Heart left ventricle (tissue), 16 donors: ENCODE measurements around the gene ZFAND3. TPM values are rescaled to one million over a fixed set of nuclear protein-coding genes. Genes with fewer than 3 reads are reported as not detected.

Experiments
- ATAC-seq, 4 donors: fragments of 200-7000 bp; cut with Tn5 transposase; one replicate each; pipeline ENCODE4 v1.9.1; 2020 to 2022; ENCODE audit warnings: moderate library complexity in 4 of 4, mild to moderate bottlenecking in 3 of 4, moderate number of reproducible peaks in 1 of 4
- DNase-seq, 5 donors: peaks; one replicate each; pipeline ENCODE4 v3.0.0-alpha.2; 2020
- H3K27ac ChIP-seq, 12 donors: fragments of 200-600 bp; sonication (generic) in 4 of 12; one replicate each; pipeline versions ENCODE4 v1.5.0 to v1.8.0; 2016 to 2022; ENCODE audit warnings: mild to moderate bottlenecking in 2 of 12
- H3K27me3 ChIP-seq, 9 donors: fragments of 200-600 bp; sonication (generic) in 2 of 9; one replicate each; pipeline versions ENCODE4 v1.5.1 to v1.8.0; 2016 to 2022; ENCODE audit warnings: mild to moderate bottlenecking in 3 of 9
- H3K36me3 ChIP-seq, 9 donors: fragments of 200-600 bp; sonication (generic) in 2 of 9; one replicate each; pipeline versions ENCODE4 v1.5.0 to v1.8.0; 2018 to 2022; ENCODE audit warnings: mild to moderate bottlenecking in 2 of 9
- H3K4me1 ChIP-seq, 12 donors: fragments of 200-600 bp; sonication (generic) in 4 of 12; one replicate each; pipeline versions ENCODE4 v1.5.0 to v1.8.0; 2016 to 2022; ENCODE audit warnings: mild to moderate bottlenecking in 3 of 12
- H3K4me3 ChIP-seq, 12 donors: fragments of 200-600 bp; sonication (generic) in 4 of 12; one replicate each; pipeline versions ENCODE4 v1.5.0 to v1.8.0; 2017 to 2022; ENCODE audit warnings: mild to moderate bottlenecking in 9 of 12, moderate library complexity in 4 of 12
- H3K9me3 ChIP-seq, 12 donors: fragments of 200-600 bp; sonication (generic) in 4 of 12; one replicate each; pipeline versions ENCODE4 v1.5.0 to v1.8.0; 2016 to 2022; ENCODE audit warnings: mild to moderate bottlenecking in 1 of 12
- CTCF ChIP-seq, 12 donors: fragments of 200-600 bp; sonication (generic) in 4 of 12; IDR thresholded peaks; one replicate each; pipeline versions ENCODE4 v1.5.0 to v1.8.0; 2018 to 2022; ENCODE audit warnings: antibody characterized with exemption in 12 of 12, mild to moderate bottlenecking in 5 of 12
- POLR2A ChIP-seq, 2 donors: fragments of 450-650 bp; IDR thresholded peaks; one replicate each; pipeline ENCODE4 v1.6.1; 2017; ENCODE audit warnings: antibody characterized with exemption in 2 of 2, mild to moderate bottlenecking in 2 of 2, moderate library complexity in 2 of 2
- WGBS, 4 donors: extraction: QIAGEN DNeasy Blood & Tissue Kit in 2 of 4; methylation state at CpG; one replicate each; pipeline versions ENCODE4 v1.1.5 to v1.1.7; 2013 to 2018; 5-methylcytosine and 5-hydroxymethylcytosine counted together
- intact Hi-C, 10 donors: fragments of 100-400 bp; cut with DNase I; formaldehyde crosslinking; loops; one replicate each; pipeline versions ENCODE4 v1.11.1 to v1.14.2; 2022
- polyA plus RNA-seq, 2 donors: library from polyadenylated mRNA; stranded (reverse); fragments of 200-250 nt; gene quantifications; one replicate each; pipeline ENCODE4 v1.2.3, GENCODE V29; 2013
- total RNA-seq, 9 donors: library from RNA; depleted of rRNA in 2 of 9; stranded (reverse); fragments of >200 nt in 2 of 9; fragmentation: NEBNext Ultra II Directional in 3 of 9; extraction: Animal tissue kit (Norgen Biotek cat#: 25700) in 3 of 9; gene quantifications; one replicate each; pipeline versions ENCODE4 v1.1.0 to v1.2.4, GENCODE V29; 2016 to 2023
- donor health status: ischemic (EF 13 %, LVEDD 7.1; RV severe dilation, severe dysfunction).
- donor health status: healthy with polysubstance abuse.
- donor health status: DM: no; HTN: yes; CAD: no.
- donor health status: DM: no; HTN: no; CAD: no.
- donor health status: ischemic (EF 25% LVEDD 6.9; RV normal size, moderate dysfunction).
- donor health status: ischemic (EF 25% LVEDD 5.7; RV mildly dilated, moderate dysfunction).
- donor health status: healthy.
- donor health status: DM: yes; HTN: yes; CAD: no.
- donor health status: ischemic (EF 35%, LVEDD 5.7; RV mildly dilated, moderate dysfunction).
- donor health status: nonischemic (EF 11% LVEDD 7.7; RV severe dilation, severe dysfunction).
- donor health status: DM: yes; HTN: yes; CAD: no.
- donor health status: PGD.
- donor health status: ischemic (EF 29% LVEDD 5.4; RV normal size, mild dysfunction).
- donor health status: nonischemic (EF 23%, LVEDD 6.1; RV moderate dilation, normal function).

The ZFAND3 gene
- total and polyA plus RNA-seq, 11 donors: 29.1 to 114 (median 88.2) TPM

- intact Hi-C loops: no loop called here
- TF ChIP-seq CTCF (IDR thresholded peaks at IDR 0.05) (no peak), POLR2A (IDR thresholded peaks at IDR 0.05) (no peak)
- no peak overlapping the region for H3K27ac ChIP-seq
Observed at GRCh38 chr6:38164131-38164481, 344.6 kb downstream of the ZFAND3 start.

GRCh38 chr6:38164671-38165108 is 345.2 kb downstream of the ZFAND3 start:
- H3K4me1 ChIP-seq: peaks cover 0 to 8% (median 0%) of the 10 kb centered on the region in 12 donors
- ATAC-seq (no peak), DNase-seq (no peak)
- no peak overlapping the region for H3K27ac ChIP-seq
- no peaks in the 10 kb centered on the region for H3K27me3 ChIP-seq
- H3K4me3 ChIP-seq: no peak overlapping the region
- TF ChIP-seq CTCF (IDR thresholded peaks at IDR 0.05): no peak
- TF ChIP-seq POLR2A (IDR thresholded peaks at IDR 0.05): no peak
- no peaks in the 10 kb centered on the region for H3K36me3 ChIP-seq
- intact Hi-C loops: no loop called here
- peaks cover 0 to 6% (median 0%) of the 10 kb centered on the region in 12 donors for H3K9me3 ChIP-seq
- 90 to 95% (median 95%) methylated on average over 12 to 14 of the region's 14 CpGs for WGBS, 4 donors

More at GRCh38 chr6:38164131-38164481, 344.6 kb downstream of the ZFAND3 start:
- DNase-seq (no peak), ATAC-seq (no peak)
- Histone ChIP-seq H3K4me1 (peaks cover 0 to 8% (median 0%) of the 10 kb centered on the region in 12 donors), H3K27me3 (no peaks in the 10 kb centered on the region), H3K4me3 (no peak overlapping the region), H3K9me3 (peaks cover 0 to 6% (median 0%) of the 10 kb centered on the region in 12 donors), H3K36me3 (no peaks in the 10 kb centered on the region)
- 84 to 86% (median 85%) methylated on average over 6 of the region's 6 CpGs for WGBS, 4 donors

- WGBS, 4 donors: 73 to 84% (median 79%) methylated on average over 16 to 32 of the region's 32 CpGs
- no peak for DNase-seq
Observed at GRCh38 chr6:38166411-38167240, 347.1 kb downstream of the ZFAND3 start.

More at GRCh38 chr6:38166411-38167240, 347.1 kb downstream of the ZFAND3 start:
- TF ChIP-seq CTCF (IDR thresholded peaks at IDR 0.05) (no peak), POLR2A (IDR thresholded peaks at IDR 0.05) (no peak)
- no peak for ATAC-seq
- intact Hi-C loops: no loop called here
- H3K27ac ChIP-seq: no peak overlapping the region
- H3K36me3 ChIP-seq: no peaks in the 10 kb centered on the region
- no peaks in the 10 kb centered on the region for H3K9me3 ChIP-seq
- no peak overlapping the region for H3K4me3 ChIP-seq
- no peaks in the 10 kb centered on the region for H3K27me3 ChIP-seq
- peaks cover 0 to 8% (median 0%) of the 10 kb centered on the region in 12 donors for H3K4me1 ChIP-seq
